CD4-positive, alpha-beta T cell (primary cell): ENCODE results near the gene LDAH. TPM values are rescaled to one million over a fixed set of nuclear protein-coding genes. Genes with fewer than 3 reads are reported as not detected.

Experiments used
- ATAC-seq: fragments of 200-7000 bp; cut with Tn5 transposase; one replicate; pipeline ENCODE4 v1.10.0; 2022; ENCODE audit warnings: mild to moderate bottlenecking; ENCODE audit not compliant: poor library complexity
- CTCF ChIA-PET: fragments of 350-600 bp; sonication (Branson Sonifier 250); formaldehyde crosslinking; loops from one replicate; lab custom pipeline; 2021; ENCODE audit warnings: antibody characterized with exemption, inconsistent platforms; lab: Charles Lee
- POLR2A ChIA-PET: fragments of 350-600 bp; sonication (Branson Sonifier 250); formaldehyde crosslinking; loops from one replicate; lab custom pipeline; 2021; ENCODE audit warnings: antibody characterized with exemption, inconsistent platforms; lab: Charles Lee
- DNase-seq, 14 experiments: peaks; one replicate each; pipeline ENCODE4 v3.0.0-alpha.2; 2013 to 2020; ENCODE audit warnings: mixed read lengths in 2 of 14
- H3K27ac ChIP-seq, 2 donors: one replicate each; pipeline versions ENCODE4 v1.5.1 to v1.7.0; 2013; ENCODE audit warnings: low read length in 2 of 2, low read depth in 1 of 2, mild to moderate bottlenecking in 1 of 2
- H3K27me3 ChIP-seq, 2 experiments: 1 replicate in 1 of 2; 2 replicates in 1 of 2; pipeline versions ENCODE4 v1.6.1 to v1.7.0; 2013; ENCODE audit warnings: low read length in 2 of 2, control low read depth in 1 of 2, mild to moderate bottlenecking in 1 of 2, moderate library complexity in 1 of 2; ENCODE audit not compliant: insufficient read depth in 2 of 2, control insufficient read depth in 1 of 2
- H3K36me3 ChIP-seq: one replicate; pipeline ENCODE4 v1.6.1; 2013; ENCODE audit warnings: low read length, control low read depth; ENCODE audit not compliant: insufficient read depth
- H3K4me1 ChIP-seq: one replicate; pipeline ENCODE4 v1.6.1; 2013; ENCODE audit warnings: low read length, control low read depth; ENCODE audit not compliant: insufficient read depth
- H3K4me3 ChIP-seq: one replicate; pipeline ENCODE4 v1.5.1; 2013; ENCODE audit warnings: mild to moderate bottlenecking, low read length, moderate library complexity
- H3K9me3 ChIP-seq, 2 experiments: 1 replicate in 1 of 2; 2 replicates in 1 of 2; pipeline versions ENCODE4 v1.6.1 to v1.7.0; 2013; ENCODE audit warnings: low read length in 2 of 2, mild to moderate bottlenecking in 2 of 2, control low read depth in 1 of 2, moderate library complexity in 1 of 2; ENCODE audit not compliant: control insufficient read depth in 1 of 2, insufficient read depth in 1 of 2
- H3K27ac Mint-ChIP-seq: one replicate; pipeline ENCODE4 v1.8.0; 2020; ENCODE audit warnings: mixed read lengths
- H3K27me3 Mint-ChIP-seq: one replicate; pipeline ENCODE4 v1.8.0; 2021; ENCODE audit warnings: mixed read lengths
- H3K36me3 Mint-ChIP-seq: one replicate; pipeline ENCODE4 v1.8.0; 2021; ENCODE audit warnings: low read depth, mixed read lengths
- H3K4me1 Mint-ChIP-seq: one replicate; pipeline ENCODE4 v1.8.0; 2021; ENCODE audit warnings: low read depth, mixed read lengths
- H3K4me3 Mint-ChIP-seq: one replicate; pipeline ENCODE4 v1.8.0; 2020; ENCODE audit warnings: mild to moderate bottlenecking, mixed read lengths
- H3K9me3 Mint-ChIP-seq: one replicate; pipeline ENCODE4 v1.8.0; 2020; ENCODE audit warnings: mixed read lengths
- intact Hi-C, 2 experiments: fragments of 100-400 bp; cut with DNase I in 1 of 2; cut with micrococcal nuclease in 1 of 2; formaldehyde crosslinking; loops; one replicate each; pipeline versions ENCODE4 v1.15.1 to v1.9.0; 2023 to 2025; cut with DNase I, micrococcal nuclease
- total RNA-seq, 174 experiments: library from RNA in 2 of 174; stranded (reverse) in 2 of 174; gene quantifications; one replicate each; pipeline ENCODE4 v1.2.3 and lab custom pipeline; 2021 to 2026
- TF ChIP-seq, protein P1 (sequence below): fragments of 200-600 bp; IDR thresholded peaks from one replicate; pipeline ENCODE4 v1.8.0; 2022; ENCODE audit warnings: antibody characterized with exemption, mild to moderate bottlenecking

Gene LDAH
- total RNA-seq, 2 experiments from 2014 or later, result 6.5 to 7.2 TPM

DNA sequence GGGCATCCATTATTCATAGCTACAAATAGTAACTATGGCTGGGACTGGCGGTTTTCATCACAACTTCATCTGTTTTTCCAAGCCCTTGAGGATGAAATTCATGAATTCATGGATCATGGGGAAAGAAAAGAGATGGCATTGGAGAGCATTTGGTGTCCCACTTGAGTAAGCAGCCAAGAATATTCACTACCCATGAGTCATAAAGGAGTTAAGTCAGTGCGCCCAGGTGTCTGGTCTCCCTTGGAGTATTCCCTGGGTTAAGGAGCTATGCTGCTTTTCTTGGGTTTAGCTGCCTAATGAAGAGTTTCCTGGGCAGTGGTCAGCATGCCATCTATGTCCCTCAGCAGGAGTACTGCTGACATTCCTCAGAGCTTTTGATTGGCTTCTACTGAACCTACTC, 21.3 kb upstream of the LDAH start:
- no peak overlapping the region for H3K27ac ChIP-seq
- POLR2A ChIA-PET, result no interaction called here
- no peaks in the 10 kb centered on the region for H3K4me1 Mint-ChIP-seq
- no peak overlapping the region for H3K4me3 ChIP-seq
- no peak for DNase-seq
- intact Hi-C loops, result no loop called here
- CTCF ChIA-PET, result no interaction called here
- H3K36me3 ChIP-seq, result no peaks in the 10 kb centered on the region
- H3K36me3 Mint-ChIP-seq, result no peaks in the 10 kb centered on the region
- H3K27me3 Mint-ChIP-seq, result peaks cover 57% of the 10 kb centered on the region
- TF ChIP-seq, protein P1, sequence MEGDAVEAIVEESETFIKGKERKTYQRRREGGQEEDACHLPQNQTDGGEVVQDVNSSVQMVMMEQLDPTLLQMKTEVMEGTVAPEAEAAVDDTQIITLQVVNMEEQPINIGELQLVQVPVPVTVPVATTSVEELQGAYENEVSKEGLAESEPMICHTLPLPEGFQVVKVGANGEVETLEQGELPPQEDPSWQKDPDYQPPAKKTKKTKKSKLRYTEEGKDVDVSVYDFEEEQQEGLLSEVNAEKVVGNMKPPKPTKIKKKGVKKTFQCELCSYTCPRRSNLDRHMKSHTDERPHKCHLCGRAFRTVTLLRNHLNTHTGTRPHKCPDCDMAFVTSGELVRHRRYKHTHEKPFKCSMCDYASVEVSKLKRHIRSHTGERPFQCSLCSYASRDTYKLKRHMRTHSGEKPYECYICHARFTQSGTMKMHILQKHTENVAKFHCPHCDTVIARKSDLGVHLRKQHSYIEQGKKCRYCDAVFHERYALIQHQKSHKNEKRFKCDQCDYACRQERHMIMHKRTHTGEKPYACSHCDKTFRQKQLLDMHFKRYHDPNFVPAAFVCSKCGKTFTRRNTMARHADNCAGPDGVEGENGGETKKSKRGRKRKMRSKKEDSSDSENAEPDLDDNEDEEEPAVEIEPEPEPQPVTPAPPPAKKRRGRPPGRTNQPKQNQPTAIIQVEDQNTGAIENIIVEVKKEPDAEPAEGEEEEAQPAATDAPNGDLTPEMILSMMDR, result no peak
- no peaks in the 10 kb centered on the region for H3K9me3 Mint-ChIP-seq
- no peak overlapping the region for H3K4me3 Mint-ChIP-seq
- H3K4me1 ChIP-seq, result no peaks in the 10 kb centered on the region
- no peak for ATAC-seq
- peaks cover 9 to 17% of the 10 kb centered on the region in 2 experiments for H3K27me3 ChIP-seq
- H3K27ac Mint-ChIP-seq, result no peak overlapping the region
- H3K9me3 ChIP-seq, result no peaks in the 10 kb centered on the region

DNA sequence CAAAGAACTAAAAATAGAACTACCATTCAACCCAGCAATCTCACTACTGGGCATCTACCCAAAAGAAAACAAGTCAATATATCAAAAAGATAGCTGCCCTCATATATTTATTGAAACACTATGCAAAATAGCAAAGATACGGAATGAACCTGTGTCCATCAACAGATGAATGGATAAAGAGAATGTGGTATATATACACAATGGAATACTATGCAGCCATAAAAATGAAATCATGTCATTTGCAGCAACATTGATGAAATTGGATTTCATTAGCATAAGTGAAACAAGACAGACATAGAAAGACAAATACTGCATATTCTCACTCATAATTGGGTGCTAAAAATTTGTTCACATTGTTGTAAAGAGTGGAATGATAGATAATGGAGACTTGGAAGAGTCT, 16.2 kb upstream of the LDAH start:
- Histone ChIP-seq H3K9me3 (no peaks in the 10 kb centered on the region), H3K36me3 (no peaks in the 10 kb centered on the region), H3K27me3 (peaks cover 7 to 30% of the 10 kb centered on the region in 2 experiments), H3K4me1 (no peaks in the 10 kb centered on the region), H3K27ac (no peak overlapping the region), H3K4me3 (no peak overlapping the region)
- Mint-ChIP-seq H3K4me1 (no peaks in the 10 kb centered on the region), H3K4me3 (no peak overlapping the region), H3K27ac (no peak overlapping the region), H3K36me3 (no peaks in the 10 kb centered on the region), H3K27me3 (peaks cover 71% of the 10 kb centered on the region), H3K9me3 (no peaks in the 10 kb centered on the region)
- ATAC-seq, result no peak
- TF ChIP-seq, protein P1, result no peak
- ChIA-PET POLR2A (no interaction called here), CTCF (no interaction called here)
- DNase-seq, result no peak
- intact Hi-C loops, result no loop called here

DNA sequence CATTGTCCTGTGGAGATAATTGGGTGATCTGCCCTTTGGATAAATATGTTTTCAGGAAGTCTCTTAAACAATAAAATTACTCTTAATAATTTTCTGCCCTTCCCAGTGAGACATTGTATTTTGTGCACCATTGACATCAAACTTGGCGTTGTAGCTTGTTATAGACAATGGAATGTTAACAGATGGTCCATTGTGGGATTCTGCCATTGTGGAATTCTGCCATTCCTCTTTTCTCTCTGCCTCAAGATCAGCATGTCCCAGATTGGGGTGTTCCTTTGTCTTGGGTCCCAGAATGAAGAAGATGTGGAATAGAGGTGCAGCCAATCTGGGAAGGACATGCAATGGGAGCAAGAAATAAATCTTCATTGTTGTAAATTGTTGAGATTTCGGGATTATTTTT, 15.1 kb upstream of the LDAH start:
- H3K36me3 ChIP-seq, result no peaks in the 10 kb centered on the region
- Mint-ChIP-seq H3K4me3 (no peak overlapping the region), H3K27me3 (peaks cover 71% of the 10 kb centered on the region), H3K27ac (no peak overlapping the region), H3K4me1 (no peaks in the 10 kb centered on the region), H3K9me3 (no peaks in the 10 kb centered on the region), H3K36me3 (no peaks in the 10 kb centered on the region)
- intact Hi-C loops, result no loop called here
- peaks cover 12 to 41% of the 10 kb centered on the region in 2 experiments for H3K27me3 ChIP-seq
- H3K9me3 ChIP-seq, result no peaks in the 10 kb centered on the region
- POLR2A ChIA-PET, result no interaction called here
- H3K4me3 ChIP-seq, result no peak overlapping the region
- DNase-seq, result no peak
- ATAC-seq, result no peak
- TF ChIP-seq, protein P1, result no peak
- CTCF ChIA-PET, result no interaction called here
- H3K4me1 ChIP-seq, result no peaks in the 10 kb centered on the region
- no peak overlapping the region for H3K27ac ChIP-seq
